K562 (cell line): ENCODE measurements around the gene PMPCB. TPM values are rescaled to one million over a fixed set of nuclear protein-coding genes. Genes with fewer than 3 reads are reported as not detected.

Experiments used
- BDP1 ChIP-seq: IDR thresholded peaks from 3 replicates; pipeline ENCODE4 v1.6.1; 2011; ENCODE audit not compliant: insufficient read length, insufficient read depth
- BRD4 ChIP-seq: fragments of 200-600 bp; sonication (generic); IDR thresholded peaks from 2 replicates; pipeline ENCODE4 v1.6.1; 2017; ENCODE audit warnings: inconsistent platforms
- CEBPB ChIP-seq: fragments of 450-650 bp; IDR thresholded peaks from 2 replicates; pipeline ENCODE4 v1.6.1; 2016; ENCODE audit warnings: missing genetic modification characterization, missing compliant biosample characterization
- CXXC5 ChIP-seq: fragments of 250-450 bp; sonication (Bioruptor Pico); IDR thresholded peaks from 2 replicates; pipeline ENCODE4 v1.8.0; 2022; ENCODE audit warnings: inconsistent platforms, mild to moderate bottlenecking, moderate library complexity
- EP400 ChIP-seq: fragments of 450-650 bp; IDR thresholded peaks from 2 replicates; pipeline ENCODE4 v1.6.1; 2017; ENCODE audit warnings: antibody characterized with exemption, mild to moderate bottlenecking, moderate library complexity
- FUS ChIP-seq: fragments of 200-400 bp; formaldehyde crosslinking; optimal IDR thresholded peaks from 2 replicates; pipeline ENCODE3; 2017; ENCODE audit warnings: low read depth, low read length
- NCOA6 ChIP-seq: fragments of 450-650 bp; IDR thresholded peaks from 2 replicates; pipeline ENCODE4 v1.6.1; 2017; ENCODE audit warnings: mild to moderate bottlenecking
- PCBP2 ChIP-seq: fragments of 200-400 bp; formaldehyde crosslinking; IDR thresholded peaks from 2 replicates; pipeline ENCODE4 v1.6.1; 2018; ENCODE audit warnings: low read length, low read depth, mild to moderate bottlenecking, moderate library complexity; ENCODE audit not compliant: poor library complexity, severe bottlenecking
- POLR2AphosphoS5 ChIP-seq: IDR thresholded peaks from 2 replicates; pipeline ENCODE4 v1.6.1; 2011; ENCODE audit warnings: mild to moderate bottlenecking, low read depth, low read length, moderate library complexity; ENCODE audit not compliant: control insufficient read depth, insufficient read depth
- POLR2G ChIP-seq: fragments of 200-400 bp; formaldehyde crosslinking; IDR thresholded peaks from 2 replicates; pipeline ENCODE4 v1.6.1; 2017; ENCODE audit warnings: low read depth, mild to moderate bottlenecking, antibody characterized with exemption, low read length, moderate library complexity
- PRDM10 ChIP-seq: fragments of 450-650 bp; IDR thresholded peaks from 2 replicates; pipeline ENCODE4 v1.6.1; 2018; ENCODE audit not compliant: partially characterized antibody
- RBM22 ChIP-seq: fragments of 200-400 bp; formaldehyde crosslinking; IDR thresholded peaks from 2 replicates; pipeline ENCODE4 v1.6.1; 2018; ENCODE audit warnings: low read length, low read depth; ENCODE audit not compliant: poor library complexity, severe bottlenecking
- SNRNP70 ChIP-seq: fragments of 200-400 bp; formaldehyde crosslinking; optimal IDR thresholded peaks from 2 replicates; pipeline ENCODE3; 2017; ENCODE audit warnings: low read depth, low read length
- TSHZ1 ChIP-seq: fragments of 250-450 bp; sonication (Bioruptor Pico); IDR thresholded peaks from 2 replicates; pipeline ENCODE4 v1.4.0; 2020; ENCODE audit warnings: mild to moderate bottlenecking, moderate library complexity
- USF1 ChIP-seq: sonication (generic); formaldehyde crosslinking; IDR thresholded peaks from 2 replicates; pipeline ENCODE4 v1.9.0; 2022; ENCODE audit warnings: mild to moderate bottlenecking, missing genetic modification reagents
- ZBTB12 ChIP-seq: fragments of 250-450 bp; sonication (Bioruptor Pico); IDR thresholded peaks from 2 replicates; pipeline ENCODE4 v1.4.0; 2020
- ZNF507 ChIP-seq: conservative IDR thresholded peaks from 2 replicates; pipeline ENCODE4 v1.6.1; 2017; ENCODE audit warnings: missing genetic modification characterization, missing compliant biosample characterization
- ZNF695 ChIP-seq: fragments of 450-650 bp; formaldehyde crosslinking; IDR thresholded peaks from 2 replicates; pipeline ENCODE4 v1.4.0; 2020; ENCODE audit warnings: mild to moderate bottlenecking, moderate library complexity
- ZNF696 ChIP-seq: fragments of 250-450 bp; sonication (Bioruptor Pico); conservative IDR thresholded peaks from 2 replicates; pipeline ENCODE4 v1.4.0; 2020; ENCODE audit warnings: mild to moderate bottlenecking, moderate library complexity
- ZNF785 ChIP-seq: fragments of 250-450 bp; sonication (Bioruptor Pico); IDR thresholded peaks from 2 replicates; pipeline ENCODE4 v1.4.0; 2020; ENCODE audit warnings: mild to moderate bottlenecking
- polyA plus RNA-seq, 8 experiments: library from polyadenylated mRNA; depleted of rRNA in 4 of 8; stranded (reverse) in 5 of 8; unstranded in 3 of 8; fragments of >200 nt; fragmentation: Nextera tagmentation in 2 of 8; fragmentation: Illumina TruSeq in 1 of 8; extraction: Ambion mirVana in 2 of 8; extraction: Trizol in 1 of 8; gene quantifications; 2 replicates each; pipeline versions ENCODE4 v1.2.1 to v1.2.3, GENCODE V29; 2011 to 2014; ENCODE audit warnings: inconsistent platforms in 1 of 8, missing spikeins in 1 of 8
- total RNA-seq, 7 experiments: library from RNA; depleted of rRNA in 6 of 7; stranded (reverse); fragments of >200 nt in 6 of 7; fragmentation: Illumina TruSeq in 2 of 7; extraction: Trizol in 2 of 7; gene quantifications; 2 replicates each; pipeline versions ENCODE4 v1.2.1 to v1.2.3, GENCODE V29; 2011 to 2021; ENCODE audit warnings: low replicate concordance in 1 of 7

PMPCB gene
- total and polyA plus RNA-seq, 9 of the 15 experiments (the other 6 are each of a cell fraction or from before 2014, with no cell fraction given), result 61.2 to 209 (median 105) TPM

GRCh38 chr7:103347507-103348267, 50.5 kb downstream of the PMPCB start, which contains the start of gene PSMC2 (continued):
- TF ChIP-seq PRDM10 (peak; percentile 75), TSHZ1 (no peak), POLR2AphosphoS5 (peak; percentile 95), ZNF695 (CRISPR knock-in tag) (no peak), PCBP2 (no peak), ZNF696 (CRISPR knock-in tag) (no peak), FUS (no peak), USF1 (peak; percentile 78), ZNF785 (CRISPR knock-in tag) (no peak), RBM22 (no peak), CEBPB (tag) (no peak), ZNF507 (no peak), BRD4 (peak; percentile 87), NCOA6 (no peak), ZBTB12 (CRISPR knock-in tag) (no peak), BDP1 (no peak), EP400 (peak; percentile 92), CXXC5 (CRISPR knock-in tag) (peak; percentile 69), SNRNP70 (no peak), POLR2G (peak; percentile 58)
